22Rv1 (cell line): ENCODE measurements around the gene MPRIP.

Experiments used
- CTCF ChIP-seq: fragments of 450-650 bp; IDR thresholded peaks from 2 replicates; pipeline ENCODE4 v1.5.1; 2017; ENCODE audit warnings: mild to moderate bottlenecking
- ZFX ChIP-seq: fragments of 450-650 bp; IDR thresholded peaks from 2 replicates; pipeline ENCODE4 v1.6.1; 2017; ENCODE audit warnings: antibody characterized with exemption, borderline replicate concordance

- TF ChIP-seq CTCF (no peak), ZFX (no peak)
Measured at GRCh38 chr17:17129466-17129865, 87.2 kb downstream of the MPRIP start.
